A549 (cell line): ENCODE data around the gene GRK5. TPM values are rescaled to one million over a fixed set of nuclear protein-coding genes. Genes with fewer than 3 reads are reported as not detected.

Experiments
- ATAC-seq, 2 experiments: fragments of 200-7000 bp in 1 of 2; fragments of >200 bp in 1 of 2; cut with Nextera tagmentation in 1 of 2; cut with Tn5 transposase in 1 of 2; 3 replicates each; pipeline versions ENCODE4 v1.8.0 to v1.9.1; 2018 to 2020; ENCODE audit warnings: mild to moderate bottlenecking in 1 of 2, moderate library complexity in 1 of 2
- CTCF ChIA-PET: fragments of 300-600 bp; sonication (Branson Sonifier 250); formaldehyde crosslinking; extraction: SDS; loops from one replicate; lab custom pipeline; 2021; ENCODE audit warnings: antibody characterized with exemption, inconsistent platforms; lab: Yijun Ruan, JAX
- POLR2A ChIA-PET: fragments of 350-600 bp; formaldehyde crosslinking; extraction: SDS; loops from one replicate; lab custom pipeline; 2021; ENCODE audit warnings: antibody characterized with exemption, inconsistent platforms; lab: Yijun Ruan, JAX
- DNase-seq, 2 experiments: peaks; one replicate each; pipeline versions ENCODE4 v3.0.0 to v3.0.0-alpha.2; 2011 to 2016; ENCODE audit warnings: low read depth in 1 of 2, low spot score in 1 of 2
- FAIRE-seq: peaks from 2 replicates; lab custom pipeline; 2011; peaks lifted over from hg19 to GRCh38; lab: Jason Lieb, UNC
- H3K27ac ChIP-seq, 2 experiments: fragments of >200 bp; sonication (Bioruptor Twin); formaldehyde crosslinking; 3 replicates each; pipeline ENCODE4 v1.5.1; 2016 to 2017
- H3K4me1 ChIP-seq: fragments of >200 bp; sonication (Bioruptor Twin); formaldehyde crosslinking; 3 replicates; pipeline ENCODE4 v1.6.1; 2016
- H3K4me2 ChIP-seq: fragments of >200 bp; sonication (Bioruptor Twin); formaldehyde crosslinking; 3 replicates; pipeline ENCODE4 v1.6.1; 2016
- H3K4me3 ChIP-seq: fragments of >200 bp; sonication (Bioruptor Twin); formaldehyde crosslinking; 3 replicates; pipeline ENCODE4 v1.5.1; 2016
- H3K9me3 ChIP-seq: fragments of >200 bp; sonication (Bioruptor Twin); formaldehyde crosslinking; 3 replicates; pipeline ENCODE4 v1.6.1; 2016
- BHLHE40 ChIP-seq: IDR thresholded peaks from 2 replicates; pipeline ENCODE4 v1.6.1; 2012; ENCODE audit warnings: low read depth, low read length, inconsistent platforms
- CBX2 ChIP-seq: fragments of 200-600 bp; sonication (generic); IDR thresholded peaks from 2 replicates; pipeline ENCODE4 v1.6.1; 2016; ENCODE audit warnings: low read depth, mild to moderate bottlenecking, borderline replicate concordance
- CEBPB ChIP-seq, 2 experiments: fragments of >200 bp in 1 of 2; sonication (Bioruptor Twin) in 1 of 2; formaldehyde crosslinking in 1 of 2; IDR thresholded peaks; 2 replicates each; pipeline ENCODE4 v1.6.1; 2012 to 2016
- EHF ChIP-seq: fragments of 250-450 bp; sonication (Bioruptor Pico); IDR thresholded peaks from 2 replicates; pipeline ENCODE4 v1.5.0; 2020; ENCODE audit warnings: mild to moderate bottlenecking
- EHMT2 ChIP-seq: fragments of 200-600 bp; sonication (generic); IDR thresholded peaks from 2 replicates; pipeline ENCODE4 v1.6.1; 2016; ENCODE audit warnings: antibody characterized with exemption, low read depth, mild to moderate bottlenecking, moderate library complexity
- ESRRA ChIP-seq: fragments of 150-350 bp; IDR thresholded peaks from 2 replicates; pipeline ENCODE4 v1.6.1; 2014; ENCODE audit warnings: mild to moderate bottlenecking, low read length, borderline replicate concordance
- HDAC2 ChIP-seq: fragments of 200-600 bp; sonication (generic); IDR thresholded peaks from 2 replicates; pipeline ENCODE4 v1.6.1; 2016
- HOXA7 ChIP-seq: fragments of 250-450 bp; sonication (Bioruptor Pico); IDR thresholded peaks from 2 replicates; pipeline ENCODE4 v1.5.0; 2020; ENCODE audit warnings: mild to moderate bottlenecking, moderate library complexity
- HOXB5 ChIP-seq: fragments of 250-450 bp; sonication (Bioruptor Pico); IDR thresholded peaks from 2 replicates; pipeline ENCODE4 v1.5.0; 2020; ENCODE audit warnings: mild to moderate bottlenecking, moderate library complexity
- JUNB ChIP-seq: fragments of >200 bp; sonication (Bioruptor Twin); formaldehyde crosslinking; IDR thresholded peaks from 2 replicates; pipeline ENCODE4 v1.6.1; 2016
- KDM1A ChIP-seq: fragments of 200-600 bp; sonication (generic); IDR thresholded peaks from 2 replicates; pipeline ENCODE4 v1.6.1; 2016; ENCODE audit warnings: low read depth, mild to moderate bottlenecking
- PHF8 ChIP-seq: fragments of 200-600 bp; sonication (generic); IDR thresholded peaks from 2 replicates; pipeline ENCODE4 v1.6.1; 2016; ENCODE audit warnings: low read depth, mild to moderate bottlenecking, antibody characterized with exemption, moderate library complexity, borderline replicate concordance
- RARB ChIP-seq: fragments of 250-450 bp; sonication (Bioruptor Pico); IDR thresholded peaks from 2 replicates; pipeline ENCODE4 v1.8.0; 2021; ENCODE audit warnings: mild to moderate bottlenecking, moderate library complexity
- RFX5 ChIP-seq: fragments of 450-650 bp; IDR thresholded peaks from 2 replicates; pipeline ENCODE4 v1.7.1; 2014; ENCODE audit warnings: antibody characterized with exemption, mild to moderate bottlenecking, moderate library complexity
- SMC3 ChIP-seq: fragments of >200 bp; sonication (Bioruptor Twin); formaldehyde crosslinking; IDR thresholded peaks from 3 replicates; pipeline ENCODE4 v1.6.1; 2018; ENCODE audit warnings: inconsistent platforms
- TFCP2L1 ChIP-seq: fragments of 250-450 bp; sonication (Bioruptor Pico); IDR thresholded peaks from 2 replicates; pipeline ENCODE4 v1.5.0; 2021; ENCODE audit warnings: mild to moderate bottlenecking
- ZC3H11A ChIP-seq: fragments of 450-650 bp; IDR thresholded peaks from 2 replicates; pipeline ENCODE4 v1.6.1; 2014; ENCODE audit warnings: antibody characterized with exemption, mild to moderate bottlenecking
- ZNF302 ChIP-seq: fragments of 250-450 bp; sonication (Bioruptor Pico); IDR thresholded peaks from 2 replicates; pipeline ENCODE4 v1.9.0; 2021; ENCODE audit warnings: inconsistent platforms, mild to moderate bottlenecking, moderate library complexity
- WGBS: methylation state at CpG from one replicate; pipeline ENCODE4 v1.1.6; 2017; ENCODE audit errors: missing lambda C conversion rate; 5-methylcytosine and 5-hydroxymethylcytosine counted together
- polyA plus RNA-seq, 4 experiments: library from polyadenylated mRNA; depleted of rRNA in 3 of 4; stranded (reverse); fragments of >200 nt; fragmentation: RNase III in 1 of 4; extraction: RNeasy Plus Mini Kit Qiagen cat#74134 plus additional on column Dnase treatment in 1 of 4; gene quantifications; 2 replicates in 3 of 4; 3 replicates in 1 of 4; pipeline ENCODE4 v1.2.3, GENCODE V29; 2011 to 2017
- TF ChIP-seq, protein P1 (sequence below): fragments of >200 bp; sonication (Bioruptor Twin); formaldehyde crosslinking; IDR thresholded peaks from 3 replicates; pipeline ENCODE4 v1.6.1; 2016
- TF ChIP-seq, protein P2 (sequence below): fragments of 150-350 bp; IDR thresholded peaks from 2 replicates; pipeline ENCODE4 v1.6.1; 2014; ENCODE audit warnings: low read depth, mild to moderate bottlenecking, low read length
- TF ChIP-seq, protein P3 (sequence below): IDR thresholded peaks from 2 replicates; pipeline ENCODE4 v1.6.1; 2012; ENCODE audit warnings: low read depth, borderline replicate concordance
- TF ChIP-seq, protein P4 (sequence below): fragments of 450-650 bp; IDR thresholded peaks from 2 replicates; pipeline ENCODE4 v1.6.1; 2014; ENCODE audit warnings: antibody characterized with exemption
- TF ChIP-seq, protein P5 (sequence below): fragments of >200 bp; sonication (Bioruptor Twin); formaldehyde crosslinking; IDR thresholded peaks from 3 replicates; pipeline ENCODE4 v1.5.1; 2016

The GRK5 gene
- polyA plus RNA-seq, 2 of the 4 experiments (the other 2 are of a cell fraction): 5.0 to 7.9 TPM

DNA sequence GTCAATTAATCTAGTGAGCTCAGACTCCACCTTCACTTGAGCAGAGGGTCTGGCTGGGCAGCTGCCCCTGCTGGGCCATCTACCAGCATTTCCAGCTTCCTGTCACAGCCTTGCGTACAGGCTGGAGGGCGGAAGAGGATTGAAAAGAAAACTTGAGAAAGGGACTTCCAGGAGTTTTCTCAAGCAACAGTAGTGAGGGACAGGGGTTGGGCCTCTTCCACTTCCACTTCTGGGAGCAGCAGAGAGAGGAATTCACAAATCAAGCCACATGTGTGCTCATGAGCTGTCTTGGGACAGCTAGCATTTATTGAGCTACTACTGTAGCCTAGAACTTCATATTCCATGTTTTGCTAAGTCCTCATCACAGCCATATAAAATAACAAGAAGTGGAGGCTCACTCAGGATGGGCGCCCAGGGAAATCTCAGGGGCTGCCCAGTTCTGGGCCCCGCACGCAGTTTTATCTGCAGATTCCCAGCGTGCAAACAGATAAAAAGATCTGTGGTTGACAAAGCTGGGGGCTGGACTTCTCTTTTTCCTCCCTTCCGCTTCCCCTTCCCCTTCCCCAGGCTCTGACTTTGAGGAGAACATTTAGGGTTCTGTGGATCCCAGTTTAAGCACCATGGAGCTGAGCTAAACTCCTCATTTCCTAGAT is 199.4 kb downstream of the GRK5 start:
- Histone ChIP-seq H3K27ac (no peak overlapping the region), H3K4me3 (no peak overlapping the region), H3K4me2 (no peak overlapping the region), H3K4me1 (peaks cover 8% of the 10 kb centered on the region), H3K9me3 (no peaks in the 10 kb centered on the region)
- POLR2A ChIA-PET: no interaction called here
- TF ChIP-seq SMC3 (no peak), KDM1A (no peak), BHLHE40 (no peak), JUNB (no peak), ESRRA (no peak), RFX5 (no peak), TFCP2L1 (CRISPR knock-in tag) (no peak), ZC3H11A (no peak), HDAC2 (no peak), HOXB5 (CRISPR knock-in tag) (no peak), ZNF302 (no peak), CBX2 (no peak), EHMT2 (no peak), PHF8 (no peak), RARB (no peak)
- TF ChIP-seq, protein P1, sequence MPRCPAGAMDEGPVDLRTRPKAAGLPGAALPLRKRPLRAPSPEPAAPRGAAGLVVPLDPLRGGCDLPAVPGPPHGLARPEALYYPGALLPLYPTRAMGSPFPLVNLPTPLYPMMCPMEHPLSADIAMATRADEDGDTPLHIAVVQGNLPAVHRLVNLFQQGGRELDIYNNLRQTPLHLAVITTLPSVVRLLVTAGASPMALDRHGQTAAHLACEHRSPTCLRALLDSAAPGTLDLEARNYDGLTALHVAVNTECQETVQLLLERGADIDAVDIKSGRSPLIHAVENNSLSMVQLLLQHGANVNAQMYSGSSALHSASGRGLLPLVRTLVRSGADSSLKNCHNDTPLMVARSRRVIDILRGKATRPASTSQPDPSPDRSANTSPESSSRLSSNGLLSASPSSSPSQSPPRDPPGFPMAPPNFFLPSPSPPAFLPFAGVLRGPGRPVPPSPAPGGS: no peak
- TF ChIP-seq, protein P2, sequence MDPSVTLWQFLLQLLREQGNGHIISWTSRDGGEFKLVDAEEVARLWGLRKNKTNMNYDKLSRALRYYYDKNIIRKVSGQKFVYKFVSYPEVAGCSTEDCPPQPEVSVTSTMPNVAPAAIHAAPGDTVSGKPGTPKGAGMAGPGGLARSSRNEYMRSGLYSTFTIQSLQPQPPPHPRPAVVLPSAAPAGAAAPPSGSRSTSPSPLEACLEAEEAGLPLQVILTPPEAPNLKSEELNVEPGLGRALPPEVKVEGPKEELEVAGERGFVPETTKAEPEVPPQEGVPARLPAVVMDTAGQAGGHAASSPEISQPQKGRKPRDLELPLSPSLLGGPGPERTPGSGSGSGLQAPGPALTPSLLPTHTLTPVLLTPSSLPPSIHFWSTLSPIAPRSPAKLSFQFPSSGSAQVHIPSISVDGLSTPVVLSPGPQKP: no peak
- TF ChIP-seq, protein P3, sequence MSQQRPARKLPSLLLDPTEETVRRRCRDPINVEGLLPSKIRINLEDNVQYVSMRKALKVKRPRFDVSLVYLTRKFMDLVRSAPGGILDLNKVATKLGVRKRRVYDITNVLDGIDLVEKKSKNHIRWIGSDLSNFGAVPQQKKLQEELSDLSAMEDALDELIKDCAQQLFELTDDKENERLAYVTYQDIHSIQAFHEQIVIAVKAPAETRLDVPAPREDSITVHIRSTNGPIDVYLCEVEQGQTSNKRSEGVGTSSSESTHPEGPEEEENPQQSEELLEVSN: no peak
- TF ChIP-seq, protein P4, sequence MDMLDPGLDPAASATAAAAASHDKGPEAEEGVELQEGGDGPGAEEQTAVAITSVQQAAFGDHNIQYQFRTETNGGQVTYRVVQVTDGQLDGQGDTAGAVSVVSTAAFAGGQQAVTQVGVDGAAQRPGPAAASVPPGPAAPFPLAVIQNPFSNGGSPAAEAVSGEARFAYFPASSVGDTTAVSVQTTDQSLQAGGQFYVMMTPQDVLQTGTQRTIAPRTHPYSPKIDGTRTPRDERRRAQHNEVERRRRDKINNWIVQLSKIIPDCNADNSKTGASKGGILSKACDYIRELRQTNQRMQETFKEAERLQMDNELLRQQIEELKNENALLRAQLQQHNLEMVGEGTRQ: no peak
- ATAC-seq: no peak
- no peak for DNase-seq
- CTCF ChIA-PET: interaction anchor here (0.6 to 4.1 kb wide), 11 partner anchors 9 to 213 kb away, joined by 3 to 22 read pairs (median 5); partner anchors contain the start of gene GRK5
- no peak for FAIRE-seq
- 97% methylated on average over 7 of the region's 7 CpGs for WGBS

DNA sequence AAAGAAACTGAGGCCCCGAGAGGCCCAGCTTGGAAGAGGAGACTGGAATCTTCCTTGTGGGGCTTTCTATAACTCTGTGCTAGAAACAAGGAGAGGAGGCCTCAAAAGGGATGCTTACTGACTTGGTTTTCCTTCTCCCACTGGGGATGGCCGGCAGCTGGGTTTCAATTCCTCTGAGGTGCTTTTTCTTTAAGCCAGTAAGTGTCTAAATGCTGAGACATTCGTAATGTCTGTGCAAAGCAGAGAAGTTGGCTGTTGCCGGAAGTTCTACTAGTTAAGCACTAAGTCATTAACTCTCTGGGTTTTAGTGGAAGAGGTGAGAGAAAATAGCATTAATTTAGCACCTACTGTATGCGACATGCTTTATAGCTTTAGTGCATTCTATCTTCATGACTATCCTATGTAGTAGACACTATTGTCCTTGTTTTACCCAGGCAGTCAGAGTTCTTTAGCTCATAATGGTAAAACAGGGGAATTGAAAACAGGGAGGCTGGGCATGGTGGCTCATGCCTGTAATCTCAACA is 199.9 kb downstream of the GRK5 start:
- no peak overlapping the region for H3K27ac ChIP-seq
- WGBS: 89% methylated on average over 5 of the region's 5 CpGs
- ChIA-PET POLR2A (no interaction called here), CTCF (interaction anchor here (0.6 to 4.1 kb wide), 10 partner anchors 9 to 302 kb away, joined by 3 to 22 read pairs (median 4); partner anchors contain the start of gene GRK5)
- no peak for TF ChIP-seq HOXA7 (CRISPR knock-in tag)
- TF ChIP-seq EHF (CRISPR knock-in tag): no peak
- TF ChIP-seq, protein P5, sequence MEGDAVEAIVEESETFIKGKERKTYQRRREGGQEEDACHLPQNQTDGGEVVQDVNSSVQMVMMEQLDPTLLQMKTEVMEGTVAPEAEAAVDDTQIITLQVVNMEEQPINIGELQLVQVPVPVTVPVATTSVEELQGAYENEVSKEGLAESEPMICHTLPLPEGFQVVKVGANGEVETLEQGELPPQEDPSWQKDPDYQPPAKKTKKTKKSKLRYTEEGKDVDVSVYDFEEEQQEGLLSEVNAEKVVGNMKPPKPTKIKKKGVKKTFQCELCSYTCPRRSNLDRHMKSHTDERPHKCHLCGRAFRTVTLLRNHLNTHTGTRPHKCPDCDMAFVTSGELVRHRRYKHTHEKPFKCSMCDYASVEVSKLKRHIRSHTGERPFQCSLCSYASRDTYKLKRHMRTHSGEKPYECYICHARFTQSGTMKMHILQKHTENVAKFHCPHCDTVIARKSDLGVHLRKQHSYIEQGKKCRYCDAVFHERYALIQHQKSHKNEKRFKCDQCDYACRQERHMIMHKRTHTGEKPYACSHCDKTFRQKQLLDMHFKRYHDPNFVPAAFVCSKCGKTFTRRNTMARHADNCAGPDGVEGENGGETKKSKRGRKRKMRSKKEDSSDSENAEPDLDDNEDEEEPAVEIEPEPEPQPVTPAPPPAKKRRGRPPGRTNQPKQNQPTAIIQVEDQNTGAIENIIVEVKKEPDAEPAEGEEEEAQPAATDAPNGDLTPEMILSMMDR: no peak
- no peak for TF ChIP-seq CEBPB (IDR thresholded peaks at IDR 0.05)
- no peaks in the 10 kb centered on the region for H3K9me3 ChIP-seq
- ATAC-seq (no peak), FAIRE-seq (no peak), DNase-seq (no peak)
- no peak overlapping the region for H3K4me3 ChIP-seq
- no peak overlapping the region for H3K4me2 ChIP-seq
- H3K4me1 ChIP-seq: peaks cover 2% of the 10 kb centered on the region
